Activated T-cell treated with anti-CD3 and anti-CD28 coated beads for 24 hours (primary cell): ENCODE measurements around the gene FRA10AC1.
"Not testable (repeated sequence)": the region's sequence is repeated elsewhere in the genome, so short reads cannot be mapped to it uniquely, and the experiment has no call there.

ENCODE experiments used
- DNase-seq: peaks from one replicate; pipeline ENCODE4 v3.0.0-alpha.2; 2020; ENCODE audit warnings: low read depth

The FRA10AC1 gene

GRCh38 chr10:93703066-93703465, 674 bp upstream of the FRA10AC1 start:
- no peak for DNase-seq

GRCh38 chr10:93701866-93702209, 554 bp downstream of the FRA10AC1 start:
- DNase-seq: peak; percentile 4

- no peak for DNase-seq
These were observed 5.2 kb downstream of the FRA10AC1 start for GRCh38 chr10:93697207-93697606.

GRCh38 chr10:93696582-93696981, 5.8 kb downstream of the FRA10AC1 start:
- DNase-seq: not testable (repeated sequence)

- DNase-seq: no peak
These were observed 6.7 kb downstream of the FRA10AC1 start for GRCh38 chr10:93695740-93696139.

GRCh38 chr10:93687737-93688136, 14.7 kb downstream of the FRA10AC1 start:
- no peak for DNase-seq

GRCh38 chr10:93680412-93681047, 21.9 kb downstream of the FRA10AC1 start:
- DNase-seq: no peak

GRCh38 chr10:93678805-93679587, 23.4 kb downstream of the FRA10AC1 start:
- no peak for DNase-seq

- no peak for DNase-seq
These were observed 24.0 kb downstream of the FRA10AC1 start for GRCh38 chr10:93678386-93678785.

- no peak for DNase-seq
These were observed 28.6 kb downstream of the FRA10AC1 start for GRCh38 chr10:93673791-93674190.

GRCh38 chr10:93672890-93673289, 29.5 kb downstream of the FRA10AC1 start:
- DNase-seq: no peak

GRCh38 chr10:93672022-93672678, 30.2 kb downstream of the FRA10AC1 start:
- no peak for DNase-seq

GRCh38 chr10:93671042-93671441, 31.4 kb downstream of the FRA10AC1 start:
- DNase-seq: no peak

- DNase-seq: no peak
These were observed 32.0 kb downstream of the FRA10AC1 start for GRCh38 chr10:93670372-93670771.

- no peak for DNase-seq
These were observed 34.6 kb downstream of the FRA10AC1 start for GRCh38 chr10:93667795-93668194.

GRCh38 chr10:93666030-93666429, 36.4 kb downstream of the FRA10AC1 start:
- DNase-seq: no peak

- no peak for DNase-seq
These were observed 44.6 kb downstream of the FRA10AC1 start for GRCh38 chr10:93657757-93658156.

- DNase-seq: no peak
These were observed 46.2 kb downstream of the FRA10AC1 start for GRCh38 chr10:93656155-93656554.

- no peak for DNase-seq
These were observed 48.2 kb downstream of the FRA10AC1 start for GRCh38 chr10:93654201-93654600.

GRCh38 chr10:93652857-93653256, 49.5 kb downstream of the FRA10AC1 start:
- DNase-seq: no peak

- no peak for DNase-seq
These were observed 62.6 kb downstream of the FRA10AC1 start for GRCh38 chr10:93639791-93640190.

- DNase-seq: no peak
These were observed 71.5 kb downstream of the FRA10AC1 start for GRCh38 chr10:93630625-93631557.
